Measurements from ENCODE around the gene GRK7. TPM values are rescaled to one million over a fixed set of nuclear protein-coding genes. Genes with fewer than 3 reads are reported as not detected.
A peak's percentile ranks its signal among the peaks of the same experiment; 100 is the strongest.

Gene GRK7
- total RNA-seq, 1 donor from 2014 or later = 0.98 TPM

- H3K9me3 ChIP-seq = no peaks in the 10 kb centered on the region
- peaks cover 26% of the 10 kb centered on the region for H3K4me1 ChIP-seq
- no peak for DNase-seq (ENCODE audit: extremely low spot score in 2 of 2)
- H3K27ac ChIP-seq = no peak overlapping the region
- TF ChIP-seq POLR2A (IDR thresholded peaks at IDR 0.05) (no peak), POLR2AphosphoS5 (IDR thresholded peaks at IDR 0.05; ENCODE audit: insufficient read depth in 1 of 2, low read depth in 1 of 2) (no peak), CTCF (IDR thresholded peaks at IDR 0.05) (no peak)
- intact Hi-C loops (cut with DNase I) = no loop called here
- H3K36me3 ChIP-seq = no peaks in the 10 kb centered on the region
- H3K4me3 ChIP-seq = no peak overlapping the region
- no peaks in the 10 kb centered on the region for H3K27me3 ChIP-seq
These were observed 30.5 kb downstream of the GRK7 start for GRCh38 chr3:141793476-141794260.

GRCh38 chr3:141795276-141795675 lies 32.1 kb downstream of the GRK7 start:
- Histone ChIP-seq H3K9me3 (no peaks in the 10 kb centered on the region), H3K27ac (peak overlapping the region; percentile 90), H3K4me3 (no peak overlapping the region), H3K36me3 (no peaks in the 10 kb centered on the region), H3K27me3 (no peaks in the 10 kb centered on the region), H3K4me1 (peaks cover 31% of the 10 kb centered on the region)
- DNase-seq (ENCODE audit: extremely low spot score in 2 of 2) = no peak
- TF ChIP-seq POLR2A (IDR thresholded peaks at IDR 0.05) = no peak
- TF ChIP-seq CTCF (IDR thresholded peaks at IDR 0.05) = no peak
- TF ChIP-seq POLR2AphosphoS5 (IDR thresholded peaks at IDR 0.05; ENCODE audit: insufficient read depth in 1 of 2, low read depth in 1 of 2) = no peak
- intact Hi-C loops (cut with DNase I) = no loop called here

- intact Hi-C loops (cut with DNase I) = no loop called here
- H3K9me3 ChIP-seq = no peaks in the 10 kb centered on the region
- no peaks in the 10 kb centered on the region for H3K27me3 ChIP-seq
- no peak for TF ChIP-seq POLR2AphosphoS5 (IDR thresholded peaks at IDR 0.05; ENCODE audit: insufficient read depth in 1 of 2, low read depth in 1 of 2)
- TF ChIP-seq CTCF (IDR thresholded peaks at IDR 0.05) = no peak
- no peak for TF ChIP-seq POLR2A (IDR thresholded peaks at IDR 0.05)
- no peak for DNase-seq (ENCODE audit: extremely low spot score in 2 of 2)
- no peak overlapping the region for H3K4me3 ChIP-seq
- H3K4me1 ChIP-seq = peaks cover 31% of the 10 kb centered on the region
- no peaks in the 10 kb centered on the region for H3K36me3 ChIP-seq
- H3K27ac ChIP-seq = peak overlapping the region; percentile 90
These were observed 32.5 kb downstream of the GRK7 start for GRCh38 chr3:141795741-141796080.

GRCh38 chr3:141796081-141796888 lies 33.1 kb downstream of the GRK7 start:
- no peak for DNase-seq (ENCODE audit: extremely low spot score in 2 of 2)
- intact Hi-C loops (cut with DNase I) = no loop called here
- Histone ChIP-seq H3K27ac (peak overlapping the region; percentile 90), H3K4me1 (peaks cover 31% of the 10 kb centered on the region), H3K27me3 (no peaks in the 10 kb centered on the region), H3K9me3 (no peaks in the 10 kb centered on the region), H3K36me3 (no peaks in the 10 kb centered on the region), H3K4me3 (no peak overlapping the region)
- TF ChIP-seq POLR2A (IDR thresholded peaks at IDR 0.05) = no peak
- TF ChIP-seq CTCF (IDR thresholded peaks at IDR 0.05) = no peak
- TF ChIP-seq POLR2AphosphoS5 (IDR thresholded peaks at IDR 0.05; ENCODE audit: insufficient read depth in 1 of 2, low read depth in 1 of 2) = peak; percentile 28 to 37

Data from vagina (tissue), 2 donors.